ENCODE data around the gene LIME1. TPM values are rescaled to one million over a fixed set of nuclear protein-coding genes. Genes with fewer than 3 reads are reported as not detected.

Gene LIME1
- total RNA-seq, 2 experiments from 2014 or later: 14.7 to 17.6 TPM

DNA sequence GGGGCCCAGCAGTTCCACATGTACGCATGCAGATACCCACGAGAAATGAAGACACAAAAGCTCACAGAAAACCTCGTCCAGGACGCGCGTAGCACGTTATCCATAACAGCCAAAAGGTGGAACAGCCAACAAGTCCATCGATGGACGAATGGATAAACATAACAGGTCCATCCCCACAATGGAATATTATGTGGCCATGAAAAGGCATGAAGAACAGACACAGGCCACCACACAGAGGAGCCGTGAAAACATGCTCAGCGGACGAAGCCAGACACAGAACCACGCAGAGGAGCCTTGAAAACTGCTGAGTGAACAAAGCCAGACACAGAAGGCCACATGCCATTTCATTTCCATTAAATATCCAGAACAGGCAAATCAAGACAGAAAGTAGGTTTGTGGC is 41.1 kb downstream of the LIME1 start:
- intact Hi-C loops (cut with micrococcal nuclease): no loop called here
- H3K27ac Mint-ChIP-seq: no peak overlapping the region
- H3K4me3 Mint-ChIP-seq: no peak overlapping the region
- CTCF ChIA-PET: interaction anchor here (0.8 kb wide), 1 partner anchor 9 kb away, joined by 3 read pairs; no protein-coding TSS in a partner anchor
- H3K9me3 Mint-ChIP-seq: no peaks in the 10 kb centered on the region
- POLR2A ChIA-PET: no interaction called here
- H3K27me3 Mint-ChIP-seq: no peaks in the 10 kb centered on the region
- peaks cover 12% of the 10 kb centered on the region for H3K4me1 Mint-ChIP-seq (ENCODE audit: low read depth)
- no peak for DNase-seq
- no peaks in the 10 kb centered on the region for H3K36me3 Mint-ChIP-seq

DNA sequence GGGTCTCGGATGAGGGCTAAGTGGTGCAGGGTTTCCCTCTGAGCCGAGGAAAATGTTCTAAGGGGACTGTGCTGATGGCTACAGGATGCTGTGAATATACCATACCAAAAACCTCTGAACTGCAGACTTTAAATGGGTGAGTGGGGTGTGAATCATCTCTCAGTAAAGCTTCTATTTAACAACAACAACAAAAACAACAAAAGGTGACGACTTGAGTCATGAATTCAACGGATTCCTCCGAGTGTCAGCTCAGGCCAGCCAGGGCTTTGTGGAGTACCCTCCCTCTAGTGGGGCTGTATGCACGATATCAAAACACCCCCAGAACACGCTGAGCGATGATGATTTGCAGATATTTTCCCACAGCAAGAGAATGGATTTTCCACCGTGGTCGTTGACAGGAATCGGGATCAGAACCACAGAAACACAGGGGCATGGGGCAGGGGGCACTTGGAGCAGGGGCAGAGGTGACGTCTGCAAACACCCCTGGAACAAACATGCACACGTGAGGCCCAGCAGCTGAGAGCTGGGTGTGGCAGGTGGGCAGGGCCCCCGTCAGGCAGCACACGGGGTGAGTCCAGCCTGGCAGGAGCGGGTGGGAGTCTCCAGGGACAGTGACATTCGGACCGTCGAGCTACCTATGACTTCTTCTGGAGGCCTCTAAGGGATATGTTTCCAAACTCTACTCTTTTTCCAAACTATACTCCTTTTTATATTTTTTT is 41.7 kb downstream of the LIME1 start:
- ChIA-PET CTCF (no interaction called here), POLR2A (interaction anchor here (0.6 kb wide), 1 partner anchor 29 kb away, joined by 3 read pairs; no protein-coding TSS in a partner anchor)
- no peak for DNase-seq
- H3K36me3 Mint-ChIP-seq: no peaks in the 10 kb centered on the region
- intact Hi-C loops (cut with micrococcal nuclease): no loop called here
- H3K27me3 Mint-ChIP-seq: no peaks in the 10 kb centered on the region
- H3K9me3 Mint-ChIP-seq: no peaks in the 10 kb centered on the region
- H3K4me3 Mint-ChIP-seq: no peak overlapping the region
- no peak overlapping the region for H3K27ac Mint-ChIP-seq
- H3K4me1 Mint-ChIP-seq (ENCODE audit: low read depth): peaks cover 13% of the 10 kb centered on the region

DNA sequence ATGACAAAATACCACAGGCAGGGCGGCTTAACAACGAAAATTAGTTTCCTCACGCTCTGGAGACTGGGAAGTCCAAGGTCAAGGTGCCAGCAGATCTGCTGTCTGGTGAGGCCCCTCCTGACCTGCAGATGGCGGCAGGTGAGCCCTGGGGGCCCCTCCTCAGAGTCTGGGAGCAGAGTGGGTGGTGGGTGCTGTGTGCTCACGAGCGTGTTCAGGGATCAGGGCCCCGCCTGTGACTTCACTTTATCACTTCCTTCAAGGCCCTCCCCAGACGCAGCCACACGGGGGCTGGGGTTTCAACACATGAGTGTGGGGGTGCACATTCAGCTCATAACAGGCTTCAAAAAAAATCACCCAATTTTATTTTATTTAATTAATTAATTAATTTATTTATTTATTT is 42.4 kb downstream of the LIME1 start:
- Mint-ChIP-seq H3K36me3 (no peaks in the 10 kb centered on the region), H3K27ac (no peak overlapping the region), H3K4me3 (no peak overlapping the region), H3K4me1 (ENCODE audit: low read depth) (peaks cover 13% of the 10 kb centered on the region), H3K27me3 (no peaks in the 10 kb centered on the region), H3K9me3 (no peaks in the 10 kb centered on the region)
- DNase-seq: no peak
- intact Hi-C loops (cut with micrococcal nuclease): no loop called here
- ChIA-PET CTCF (no interaction called here), POLR2A (interaction anchor here (0.6 kb wide), 1 partner anchor 28 kb away, joined by 3 read pairs; no protein-coding TSS in a partner anchor)

DNA sequence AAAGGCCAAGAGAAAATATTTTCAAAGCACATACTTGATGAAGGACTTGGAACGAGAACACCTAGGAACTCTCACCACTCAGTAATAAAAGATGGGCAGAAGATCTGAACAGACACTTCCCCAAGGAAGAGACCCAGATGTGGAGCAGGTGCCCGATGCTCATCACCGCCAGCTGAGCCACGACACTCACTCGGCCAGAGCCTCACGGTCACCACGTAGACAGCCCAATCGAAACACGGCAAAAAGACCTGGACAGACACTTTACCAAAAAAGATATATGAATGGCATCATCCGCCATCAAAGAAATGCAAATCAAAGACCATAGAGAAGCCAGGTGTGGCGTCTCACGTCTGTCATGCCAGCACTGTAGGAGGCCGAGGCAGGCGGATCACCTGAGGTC is 44.7 kb downstream of the LIME1 start:
- Mint-ChIP-seq H3K27me3 (no peaks in the 10 kb centered on the region), H3K36me3 (no peaks in the 10 kb centered on the region), H3K9me3 (no peaks in the 10 kb centered on the region), H3K4me3 (no peak overlapping the region), H3K27ac (no peak overlapping the region), H3K4me1 (ENCODE audit: low read depth) (peaks cover 13% of the 10 kb centered on the region)
- POLR2A ChIA-PET: no interaction called here
- no peak for DNase-seq
- intact Hi-C loops (cut with micrococcal nuclease): no loop called here
- CTCF ChIA-PET: interaction anchor here (1.0 to 1.4 kb wide), 3 partner anchors 73 to 75 kb away, joined by 3 to 4 read pairs (median 4); partner anchors contain the start of genes ARFRP1 and ZGPAT

DNA sequence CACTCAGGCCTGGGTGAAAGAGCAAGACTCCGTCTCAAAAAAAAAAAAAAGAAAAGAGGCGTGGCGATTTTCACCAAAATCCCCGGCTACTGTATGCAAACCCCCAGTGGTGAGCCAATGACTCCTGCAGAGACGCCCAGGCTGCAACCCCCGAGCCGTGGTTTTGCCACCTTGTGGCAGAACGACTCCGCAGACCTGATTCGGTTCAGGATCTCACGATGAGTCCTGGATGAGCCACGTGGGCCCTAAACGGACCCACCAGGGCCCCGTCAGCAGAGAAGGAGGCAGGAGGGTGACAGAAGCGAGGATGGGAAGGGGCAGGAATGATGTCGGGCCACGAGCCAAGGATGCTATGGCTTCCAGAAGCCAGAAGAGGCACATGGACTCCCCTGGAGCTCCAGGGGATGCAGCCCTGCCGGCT is 45.6 kb downstream of the LIME1 start:
- DNase-seq: peak; percentile 79
- H3K4me3 Mint-ChIP-seq: no peak overlapping the region
- H3K9me3 Mint-ChIP-seq: no peaks in the 10 kb centered on the region
- intact Hi-C loops (cut with micrococcal nuclease): loop anchor here (1.0 kb wide), 1 partner anchor 75 kb away; the partner anchor contains the start of gene ARFRP1
- peaks cover 13% of the 10 kb centered on the region for H3K4me1 Mint-ChIP-seq (ENCODE audit: low read depth)
- no peaks in the 10 kb centered on the region for H3K36me3 Mint-ChIP-seq
- no peaks in the 10 kb centered on the region for H3K27me3 Mint-ChIP-seq
- H3K27ac Mint-ChIP-seq: no peak overlapping the region
- ChIA-PET POLR2A (no interaction called here), CTCF (interaction anchor here (0.7 to 1.4 kb wide), 3 partner anchors 74 to 195 kb away, joined by 3 to 4 read pairs (median 3); partner anchors contain the start of genes ARFRP1 and ZGPAT)

DNA sequence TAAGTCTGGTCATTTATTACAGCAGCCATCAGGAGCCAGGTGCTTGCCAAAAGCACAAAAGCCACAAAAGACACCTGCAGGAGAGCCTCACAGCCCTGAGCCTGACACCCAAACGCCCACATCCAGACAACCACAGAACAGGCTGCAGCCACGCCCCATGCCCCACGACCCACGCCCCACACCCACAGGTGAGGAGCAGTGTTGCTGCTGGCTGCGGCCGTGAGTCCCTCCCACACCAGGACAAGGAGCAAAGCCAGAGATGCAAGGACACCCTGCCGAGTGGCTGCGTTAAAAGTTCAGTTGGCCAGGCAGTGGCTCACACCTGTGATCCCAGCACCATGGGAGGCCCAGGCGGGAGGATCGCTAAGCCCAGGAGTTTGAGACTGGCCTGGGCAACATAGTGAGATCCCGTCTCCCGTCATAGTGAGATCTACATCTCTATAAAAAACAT is 46.1 kb downstream of the LIME1 start:
- H3K9me3 Mint-ChIP-seq: no peaks in the 10 kb centered on the region
- H3K27ac Mint-ChIP-seq: no peak overlapping the region

DNA sequence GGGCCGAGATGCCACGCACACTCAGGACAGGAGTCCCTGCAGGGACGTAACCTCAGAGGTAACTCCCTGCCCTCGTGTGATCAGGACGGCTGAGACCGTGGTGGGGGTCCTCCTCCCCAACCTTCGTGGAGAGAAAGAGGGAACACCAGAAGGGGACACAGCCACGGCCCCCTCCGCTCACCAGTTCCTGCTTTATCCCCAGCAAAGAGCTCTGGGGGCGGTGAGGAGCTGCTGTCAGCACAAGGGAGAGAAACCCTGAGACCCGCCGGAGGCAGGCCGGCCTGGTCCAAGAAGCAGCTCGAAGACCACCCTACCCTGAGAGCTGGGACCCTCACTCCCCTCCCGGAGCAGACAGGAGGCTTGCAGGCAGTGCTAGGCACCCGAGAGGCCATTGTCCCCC is 47.5 kb downstream of the LIME1 start:
- H3K27me3 Mint-ChIP-seq: no peaks in the 10 kb centered on the region
- H3K4me3 Mint-ChIP-seq: no peak overlapping the region
- no peaks in the 10 kb centered on the region for H3K36me3 Mint-ChIP-seq
- intact Hi-C loops (cut with micrococcal nuclease): no loop called here
- H3K9me3 Mint-ChIP-seq: no peaks in the 10 kb centered on the region
- ChIA-PET POLR2A (no interaction called here), CTCF (interaction anchor here (0.9 to 1.3 kb wide), 4 partner anchors 9 to 190 kb away, joined by 3 to 5 read pairs (median 3); no protein-coding TSS in a partner anchor)
- H3K4me1 Mint-ChIP-seq (ENCODE audit: low read depth): peaks cover 13% of the 10 kb centered on the region
- H3K27ac Mint-ChIP-seq: no peak overlapping the region
- DNase-seq: no peak

More for the DNA sequence above, 46.1 kb downstream of the LIME1 start:
- H3K36me3 Mint-ChIP-seq: no peaks in the 10 kb centered on the region
- ChIA-PET CTCF (interaction anchor here (1.0 to 1.4 kb wide), 2 partner anchors 74 to 191 kb away, joined by 4 to 6 read pairs; partner anchors contain the start of genes ARFRP1 and ZGPAT), POLR2A (no interaction called here)
- intact Hi-C loops (cut with micrococcal nuclease): loop anchor here (1.0 kb wide), 1 partner anchor 75 kb away; the partner anchor contains the start of gene ARFRP1
- no peak overlapping the region for H3K4me3 Mint-ChIP-seq
- no peaks in the 10 kb centered on the region for H3K27me3 Mint-ChIP-seq
- H3K4me1 Mint-ChIP-seq (ENCODE audit: low read depth): peaks cover 13% of the 10 kb centered on the region
- no peak for DNase-seq

DNA sequence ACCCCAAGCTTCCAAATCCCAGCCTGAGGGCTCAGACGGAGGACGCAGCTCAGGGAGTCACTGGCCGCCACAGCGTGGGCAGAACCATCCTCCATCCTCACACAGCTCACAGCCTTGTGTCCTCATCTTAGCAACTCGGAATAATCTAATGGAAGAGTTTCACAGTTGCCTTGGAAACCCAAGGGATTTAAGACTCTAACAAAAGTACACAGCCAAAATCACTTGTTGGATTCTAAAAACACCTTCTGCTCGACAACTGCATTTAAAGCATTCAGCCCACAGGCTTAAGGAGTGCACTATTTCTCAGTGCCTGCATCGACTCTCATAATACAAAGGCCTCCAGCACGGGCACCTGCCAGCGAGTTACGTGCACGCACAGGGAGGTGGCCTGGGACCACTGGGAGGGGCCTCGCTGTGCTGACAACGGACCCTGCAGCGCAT is 49.2 kb downstream of the LIME1 start:
- ChIA-PET POLR2A (interaction anchor here (0.8 to 1.3 kb wide), 2 partner anchors 78 to 298 kb away, joined by 3 to 5 read pairs; partner anchors contain the start of genes ARFRP1, LKAAEAR1 and ZGPAT), CTCF (interaction anchor here (0.7 to 3.2 kb wide), 29 partner anchors 9 to 308 kb away, joined by 3 to 30 read pairs (median 5); partner anchors contain the start of genes ARFRP1, LIME1, PTK6 and TPD52L2)
- H3K27me3 Mint-ChIP-seq: no peaks in the 10 kb centered on the region
- peaks cover 13% of the 10 kb centered on the region for H3K4me1 Mint-ChIP-seq (ENCODE audit: low read depth)
- H3K4me3 Mint-ChIP-seq: no peak overlapping the region
- no peak overlapping the region for H3K27ac Mint-ChIP-seq
- intact Hi-C loops (cut with micrococcal nuclease): loop anchor here (2.0 to 5.0 kb wide), 2 partner anchors 79 to 187 kb away; partner anchors contain the start of gene TPD52L2
- no peak for DNase-seq
- no peaks in the 10 kb centered on the region for H3K36me3 Mint-ChIP-seq
- H3K9me3 Mint-ChIP-seq: no peaks in the 10 kb centered on the region

DNA sequence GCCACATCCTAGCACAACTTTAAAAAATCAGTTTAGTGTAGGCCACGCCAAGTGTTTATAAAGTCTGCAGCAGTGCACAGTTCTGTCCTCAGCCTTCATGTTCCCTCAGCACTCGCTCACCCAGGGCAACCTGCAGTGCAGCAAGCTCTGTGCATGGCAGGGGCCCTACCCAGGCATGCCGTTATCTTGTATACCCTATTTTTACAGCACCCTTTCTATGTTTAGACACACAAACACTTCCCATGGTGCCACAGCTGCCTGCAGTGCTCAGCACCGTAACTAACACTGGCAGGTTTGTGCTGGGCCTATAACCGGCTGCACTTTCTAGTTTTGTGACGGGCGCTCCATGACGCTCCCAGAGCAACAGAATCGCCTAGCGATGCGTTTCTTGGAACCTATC is 50.8 kb downstream of the LIME1 start:
- POLR2A ChIA-PET: no interaction called here
- CTCF ChIA-PET: interaction anchor here (1.0 to 3.2 kb wide), 10 partner anchors 9 to 129 kb away, joined by 3 to 30 read pairs (median 6); partner anchors contain the start of genes RTEL1 and TPD52L2
- Mint-ChIP-seq H3K9me3 (no peaks in the 10 kb centered on the region), H3K4me1 (ENCODE audit: low read depth) (peaks cover 4% of the 10 kb centered on the region), H3K4me3 (no peak overlapping the region), H3K36me3 (no peaks in the 10 kb centered on the region), H3K27me3 (no peaks in the 10 kb centered on the region), H3K27ac (no peak overlapping the region)
- intact Hi-C loops (cut with micrococcal nuclease): loop anchor here (2.0 to 5.0 kb wide), 2 partner anchors 77 to 185 kb away; partner anchors contain the start of gene TPD52L2
- DNase-seq: no peak

DNA sequence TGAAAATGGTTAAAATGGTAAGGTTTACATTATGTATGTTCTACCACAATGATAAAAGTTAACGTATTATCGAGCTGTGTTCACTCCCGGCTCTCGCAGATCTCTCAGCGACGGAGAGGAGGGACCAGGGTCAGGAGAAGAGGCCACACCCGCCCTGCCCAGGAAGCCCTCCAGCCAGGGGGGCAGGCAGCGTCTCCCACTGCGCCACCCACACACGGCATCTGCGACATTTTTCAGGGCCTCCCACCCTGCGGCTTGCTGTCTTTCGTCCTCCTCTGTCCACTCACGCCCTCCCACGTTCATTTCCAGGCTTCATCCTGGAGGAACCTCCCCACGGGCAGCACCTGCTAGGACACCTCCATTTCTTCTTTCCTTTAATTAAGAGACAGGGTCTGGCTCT is 51.3 kb downstream of the LIME1 start:
- no peak overlapping the region for H3K4me3 Mint-ChIP-seq
- no peaks in the 10 kb centered on the region for H3K36me3 Mint-ChIP-seq
- no peaks in the 10 kb centered on the region for H3K4me1 Mint-ChIP-seq (ENCODE audit: low read depth)
- no peak overlapping the region for H3K27ac Mint-ChIP-seq
- POLR2A ChIA-PET: no interaction called here
- intact Hi-C loops (cut with micrococcal nuclease): loop anchor here (2.0 to 5.0 kb wide), 2 partner anchors 77 to 185 kb away; partner anchors contain the start of gene TPD52L2
- no peak for DNase-seq
- CTCF ChIA-PET: interaction anchor here (2.6 to 3.2 kb wide), 2 partner anchors 12 to 76 kb away, joined by 8 to 30 read pairs; partner anchors contain the start of gene TPD52L2
- H3K27me3 Mint-ChIP-seq: no peaks in the 10 kb centered on the region
- no peaks in the 10 kb centered on the region for H3K9me3 Mint-ChIP-seq
